ENCODE measurements around the gene MSH4.
"Not testable (repeated sequence)": the region's sequence is repeated elsewhere in the genome, so short reads cannot be mapped to it uniquely, and the experiment has no call there.

MSH4 gene

DNA sequence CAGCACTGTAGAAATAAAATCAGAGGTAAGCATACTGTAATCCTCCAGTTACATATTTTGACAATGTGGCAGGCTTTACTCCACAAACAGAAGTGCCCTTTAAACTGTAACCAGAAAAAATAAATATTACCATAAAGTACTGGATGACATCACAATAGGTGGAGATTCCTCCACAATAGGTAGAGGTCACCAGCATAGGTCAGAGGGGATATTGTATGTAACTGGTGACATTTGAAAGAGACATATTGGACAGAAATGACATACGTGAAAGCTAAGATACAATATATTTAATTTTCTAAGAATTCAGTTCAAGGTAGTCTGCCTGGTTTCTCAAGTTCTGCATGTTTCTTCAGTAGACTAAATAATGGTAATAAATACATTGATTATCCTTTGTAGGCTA, 135.6 kb downstream of the MSH4 start, which contains the start of gene ASB17:
Gene ASB17, minus strand, starts transcription at position 101 of the 400 bp plus-strand sequence. CDS start 113 bp downstream, outside the sequence.
- DNase-seq (ENCODE audit: low read depth in 2 of 2): no peak

GRCh38 chr1:75937034-75937433, 140.4 kb downstream of the MSH4 start:
- DNase-seq (ENCODE audit: low read depth in 2 of 2): no peak

GRCh38 chr1:75943037-75943436, 146.4 kb downstream of the MSH4 start:
- DNase-seq (ENCODE audit: low read depth in 2 of 2): not testable (repeated sequence)

DNA sequence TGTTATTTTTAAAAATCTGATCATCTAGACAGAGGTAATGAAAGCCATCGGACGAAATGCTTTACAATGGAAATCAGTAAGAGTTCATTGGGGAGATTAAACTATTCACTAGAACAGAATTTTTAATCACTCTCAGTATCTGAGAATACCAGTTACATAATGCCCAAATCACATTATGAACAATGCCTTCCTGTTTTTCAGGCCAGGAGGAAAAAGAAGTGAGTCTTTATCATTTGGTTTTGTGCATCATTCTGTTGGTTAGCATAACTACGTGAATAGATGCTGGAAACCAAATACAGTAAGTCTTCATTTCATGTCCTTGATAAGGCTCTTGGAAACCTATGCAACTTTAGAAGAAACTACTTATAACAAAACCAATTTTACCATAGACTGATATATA, 153.5 kb downstream of the MSH4 start:
- no peak for DNase-seq (ENCODE audit: low read depth in 2 of 2)

DNA sequence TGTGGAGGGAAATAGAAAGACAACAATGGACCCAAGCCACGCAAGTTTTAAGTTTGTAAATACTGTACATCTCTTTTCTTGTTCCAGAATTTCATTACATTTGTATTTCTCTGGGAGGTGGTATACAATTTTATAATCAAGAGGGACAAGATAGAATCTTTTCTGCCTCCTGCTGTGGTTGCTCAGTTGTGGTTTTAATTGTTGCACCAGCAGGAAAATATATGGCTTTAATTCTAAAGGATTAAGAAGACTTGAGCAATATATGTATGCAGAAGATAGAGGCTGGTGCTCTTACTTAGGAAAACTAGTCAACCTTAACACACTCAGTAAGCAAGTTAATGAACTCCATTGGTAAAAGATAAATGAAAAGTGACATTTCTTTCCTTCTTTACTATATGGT, 155.3 kb downstream of the MSH4 start:
- DNase-seq (ENCODE audit: low read depth in 2 of 2): no peak

- DNase-seq (ENCODE audit: low read depth in 2 of 2): no peak
These were observed 156.8 kb downstream of the MSH4 start for GRCh38 chr1:75953461-75953860.

GRCh38 chr1:75954586-75954985, 157.9 kb downstream of the MSH4 start:
- DNase-seq (ENCODE audit: low read depth in 2 of 2): no peak
